WTC11 (cell line): ENCODE results near the gene ZFP90.

Source experiments
- FOXK1 ChIP-seq: sonication (generic); formaldehyde crosslinking; IDR thresholded peaks from 2 replicates; pipeline ENCODE4 v1.8.0; 2022; ENCODE audit warnings: mild to moderate bottlenecking, moderate library complexity, missing genetic modification reagents
- JUN ChIP-seq: sonication (generic); formaldehyde crosslinking; IDR thresholded peaks from 2 replicates; pipeline ENCODE4 v1.8.0; 2023; ENCODE audit warnings: mild to moderate bottlenecking, missing genetic modification reagents
- SP1 ChIP-seq: sonication (generic); formaldehyde crosslinking; conservative IDR thresholded peaks from 2 replicates; pipeline ENCODE4 v1.8.1; 2022; ENCODE audit warnings: missing genetic modification reagents

GRCh38 chr16:68490358-68490757, 48.7 kb upstream of the ZFP90 start:
- TF ChIP-seq SP1 (CRISPR knock-in tag) (no peak), FOXK1 (CRISPR knock-in tag) (no peak), JUN (CRISPR knock-in tag) (no peak)
